GM18867 (cell line): Measurements from ENCODE around the gene IPO8.
A peak's percentile ranks its signal among the peaks of the same experiment; 100 is the strongest.
"Not testable (repeated sequence)": the region's sequence is repeated elsewhere in the genome, so short reads cannot be mapped to it uniquely, and the experiment has no call there.

Source experiments
- ATAC-seq: cut with Tn5 transposase; IDR thresholded peaks from one replicate; pipeline ENCODE4 v1.9.1; 2021; ENCODE audit warnings: mild to moderate bottlenecking, moderate library complexity; ENCODE audit not compliant: unreplicated experiment

Gene IPO8

GRCh38 chr12:30691122-30691879 is 4.4 kb downstream of the IPO8 start:
- ATAC-seq = no peak

DNA sequence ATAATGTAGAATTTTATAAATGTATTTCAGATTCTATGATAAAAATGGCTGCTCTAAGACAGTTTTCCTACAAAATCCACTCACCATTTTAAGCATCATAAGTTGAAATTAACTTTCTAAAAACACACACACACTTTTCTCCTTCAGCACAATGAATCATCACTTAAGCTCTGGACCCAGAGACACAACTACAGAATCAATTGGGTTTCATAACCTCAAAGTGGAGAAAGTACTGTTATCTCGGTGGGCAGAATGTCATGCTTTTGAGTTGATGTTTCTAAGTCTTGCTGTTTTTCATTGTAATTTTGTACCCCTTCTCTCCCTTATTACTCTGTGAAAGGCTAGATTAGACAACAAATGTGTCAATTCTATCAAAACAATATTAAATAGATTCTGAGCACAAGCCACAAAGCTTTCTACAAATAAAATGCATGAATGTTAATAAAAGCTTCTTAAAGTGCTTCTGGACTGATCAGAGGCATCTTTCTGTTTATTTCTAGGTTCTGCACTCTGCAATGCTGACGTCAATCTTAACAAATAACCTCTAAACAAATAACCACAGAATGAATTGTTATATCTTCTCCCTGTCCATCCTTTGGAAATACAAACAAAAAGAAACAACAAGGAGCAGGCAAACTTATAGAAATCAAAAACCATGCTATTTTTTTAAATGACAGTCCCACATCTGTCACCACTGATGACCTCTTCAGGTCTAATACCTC is 8.2 kb downstream of the IPO8 start:
- ATAC-seq = no peak

DNA sequence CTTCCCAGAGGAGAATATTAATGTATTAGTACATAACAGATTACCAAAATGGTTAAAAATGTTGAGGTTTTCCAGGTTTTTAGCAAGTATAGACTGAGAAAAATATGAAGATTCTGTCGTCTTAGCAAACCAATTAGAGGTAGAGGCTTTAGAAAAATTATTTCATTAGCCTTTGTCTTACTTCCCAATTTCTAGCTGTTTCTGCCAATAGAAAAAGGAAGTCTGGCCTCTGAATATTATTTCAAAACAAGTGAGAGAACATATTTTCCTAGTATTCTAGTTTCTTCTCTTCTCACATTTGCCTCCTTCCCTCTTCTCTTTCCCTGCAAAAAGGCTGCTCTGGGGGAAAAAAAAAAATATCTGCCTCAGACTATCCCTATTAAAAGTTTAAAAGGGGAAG is 16.4 kb downstream of the IPO8 start:
- no peak for ATAC-seq

DNA sequence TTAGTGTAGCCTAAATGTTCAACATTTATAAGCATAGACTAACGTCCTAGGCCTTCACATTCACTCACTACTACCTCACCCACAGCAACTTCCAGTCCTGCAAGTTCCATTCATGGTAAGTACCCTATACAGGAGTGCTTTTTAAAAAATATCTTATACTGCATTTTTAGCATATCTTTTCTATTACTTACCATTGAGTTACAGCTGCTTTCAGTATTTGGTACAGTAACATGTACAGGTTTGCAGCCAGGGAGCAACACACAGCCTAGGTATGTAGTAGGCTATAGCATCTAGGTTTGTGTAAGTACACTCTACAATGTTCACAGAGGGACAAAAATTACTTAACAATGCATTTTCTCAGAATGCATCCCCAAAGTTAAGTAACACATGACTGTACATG is 17.4 kb downstream of the IPO8 start:
- ATAC-seq = no peak

GRCh38 chr12:30661210-30661609 is 34.5 kb downstream of the IPO8 start:
- ATAC-seq = no peak

GRCh38 chr12:30652034-30652696 is 43.5 kb downstream of the IPO8 start:
- ATAC-seq = no peak

GRCh38 chr12:30646821-30647220 is 48.8 kb downstream of the IPO8 start:
- ATAC-seq = no peak

- no peak for ATAC-seq
Observed at GRCh38 chr12:30643366-30643765, 52.3 kb downstream of the IPO8 start.

- ATAC-seq = no peak
Observed at GRCh38 chr12:30640392-30640791, 55.3 kb downstream of the IPO8 start.

GRCh38 chr12:30635385-30635784 is 60.3 kb downstream of the IPO8 start:
- no peak for ATAC-seq

- ATAC-seq = no peak
Observed at GRCh38 chr12:30631740-30632139, 63.9 kb downstream of the IPO8 start.

DNA sequence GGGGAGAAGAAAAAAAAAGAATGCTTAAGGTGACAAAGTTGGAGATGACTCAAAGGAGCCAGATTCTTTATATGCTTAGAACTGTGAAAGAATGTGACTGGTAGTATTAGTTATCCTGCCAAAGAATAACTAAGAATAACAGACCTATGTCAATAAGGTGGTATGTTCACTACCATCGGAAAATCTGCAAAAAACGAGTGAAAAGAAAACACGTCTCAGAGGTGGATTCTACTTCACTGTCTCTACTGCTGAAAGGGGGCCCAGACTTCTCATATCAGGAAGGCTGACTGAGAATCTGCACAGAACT is 64.7 kb downstream of the IPO8 start:
- ATAC-seq = no peak

GRCh38 chr12:30630076-30630978 is 65.3 kb downstream of the IPO8 start:
- ATAC-seq = no peak

DNA sequence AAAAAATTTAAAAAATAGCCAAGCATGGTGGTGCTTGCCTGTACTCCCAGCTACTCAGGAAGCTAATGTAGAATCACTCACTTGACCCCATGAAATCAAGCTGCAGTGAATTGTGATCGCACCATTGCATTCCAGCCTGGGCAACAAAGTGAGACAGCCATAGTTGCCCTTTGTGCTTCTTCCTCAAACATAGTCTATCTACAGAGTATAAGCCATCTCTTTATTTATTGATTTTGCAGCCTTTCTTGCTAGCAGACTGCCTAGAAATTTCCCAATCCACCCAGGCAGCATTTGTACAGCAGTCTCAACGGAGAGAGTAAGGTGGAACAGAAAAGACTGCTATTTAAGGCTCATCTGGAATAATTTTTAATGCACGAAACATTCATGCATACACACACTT is 68.8 kb downstream of the IPO8 start:
- no peak for ATAC-seq

- ATAC-seq = no peak
Observed at GRCh38 chr12:30624009-30624408, 71.7 kb downstream of the IPO8 start.

GRCh38 chr12:30622509-30622908 is 73.2 kb downstream of the IPO8 start:
- ATAC-seq = peak; percentile 68

DNA sequence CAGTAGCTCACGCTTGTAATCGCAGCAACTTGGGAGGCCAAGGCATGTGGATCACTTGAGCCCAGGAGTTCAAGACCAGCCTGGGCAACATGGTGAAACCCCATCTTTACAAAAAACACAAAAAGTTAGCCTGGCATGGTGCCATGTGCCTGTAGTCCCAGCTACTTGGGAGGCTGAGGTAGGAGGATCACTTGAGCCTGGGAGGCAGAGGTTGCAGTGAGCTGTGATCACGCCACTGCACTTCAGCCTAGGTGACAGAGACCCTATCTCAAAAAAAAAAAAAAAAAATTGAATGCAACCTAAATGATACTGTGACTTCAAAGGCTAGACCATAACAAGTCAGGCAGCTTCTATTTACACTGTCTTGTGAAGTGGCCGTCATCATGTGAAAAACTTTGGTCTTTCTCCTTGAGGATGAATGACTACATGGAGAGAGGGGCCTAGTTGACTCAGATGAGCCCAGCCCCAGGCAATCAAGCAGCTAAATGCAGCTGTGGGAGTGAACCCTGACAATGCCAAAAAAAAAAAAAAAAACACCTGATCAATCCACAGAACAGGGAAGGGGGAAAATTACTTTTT is 73.9 kb downstream of the IPO8 start:
- not testable (repeated sequence) for ATAC-seq

GRCh38 chr12:30617346-30618016 is 78.2 kb downstream of the IPO8 start:
- ATAC-seq = no peak

DNA sequence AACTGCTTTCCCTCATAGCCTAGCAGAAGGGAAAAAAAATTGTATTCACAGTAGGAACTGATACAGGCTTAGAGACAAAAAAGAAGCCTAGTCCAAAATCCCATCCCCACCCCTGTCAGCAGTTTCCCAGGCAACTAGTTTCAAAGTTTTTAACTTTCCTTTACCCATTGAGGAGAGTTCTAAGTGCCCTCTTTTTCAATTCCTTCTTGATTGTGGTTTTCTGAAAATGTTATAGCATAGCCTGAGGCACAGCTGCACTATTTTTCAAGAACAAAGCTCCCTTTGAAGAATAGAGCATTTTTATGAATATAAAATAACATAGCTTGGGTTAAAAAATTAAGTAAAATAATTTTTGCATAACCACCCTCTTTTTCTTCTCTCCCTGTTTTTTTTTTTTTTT is 81.6 kb downstream of the IPO8 start:
- ATAC-seq = no peak

- no peak for ATAC-seq
Observed at GRCh38 chr12:30613119-30613830, 82.4 kb downstream of the IPO8 start.
